NK-92 (cell line): ENCODE results near the gene TXNDC17.
"Not testable (repeated sequence)": the region's sequence is repeated elsewhere in the genome, so short reads cannot be mapped to it uniquely, and the experiment has no call there.

Experiments
- DNase-seq: peaks from one replicate; lab custom pipeline; 2025; ENCODE audit not compliant: unreplicated experiment; lab: John Stamatoyannopoulos, UW

TXNDC17 gene

DNA sequence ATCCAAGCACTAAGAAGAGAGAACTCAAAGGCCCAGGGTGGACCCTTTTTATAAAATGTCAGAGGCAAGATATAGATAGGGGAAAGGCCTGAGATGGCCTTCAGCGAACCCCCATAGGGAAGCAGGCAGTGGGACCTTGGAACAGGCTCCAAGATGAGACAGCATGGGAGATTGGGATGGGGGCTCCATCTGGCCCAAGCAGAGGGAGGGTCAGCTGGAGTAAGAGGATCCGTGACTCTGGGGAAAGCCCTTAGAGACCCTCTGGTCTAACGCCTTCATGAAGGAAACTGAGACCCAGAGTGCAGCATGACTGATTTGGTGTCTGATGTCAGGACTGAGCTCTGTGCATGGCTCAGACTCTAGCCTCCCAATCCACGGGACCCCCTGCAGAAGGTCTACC, 41.5 kb downstream of the TXNDC17 start:
- no peak for DNase-seq

DNA sequence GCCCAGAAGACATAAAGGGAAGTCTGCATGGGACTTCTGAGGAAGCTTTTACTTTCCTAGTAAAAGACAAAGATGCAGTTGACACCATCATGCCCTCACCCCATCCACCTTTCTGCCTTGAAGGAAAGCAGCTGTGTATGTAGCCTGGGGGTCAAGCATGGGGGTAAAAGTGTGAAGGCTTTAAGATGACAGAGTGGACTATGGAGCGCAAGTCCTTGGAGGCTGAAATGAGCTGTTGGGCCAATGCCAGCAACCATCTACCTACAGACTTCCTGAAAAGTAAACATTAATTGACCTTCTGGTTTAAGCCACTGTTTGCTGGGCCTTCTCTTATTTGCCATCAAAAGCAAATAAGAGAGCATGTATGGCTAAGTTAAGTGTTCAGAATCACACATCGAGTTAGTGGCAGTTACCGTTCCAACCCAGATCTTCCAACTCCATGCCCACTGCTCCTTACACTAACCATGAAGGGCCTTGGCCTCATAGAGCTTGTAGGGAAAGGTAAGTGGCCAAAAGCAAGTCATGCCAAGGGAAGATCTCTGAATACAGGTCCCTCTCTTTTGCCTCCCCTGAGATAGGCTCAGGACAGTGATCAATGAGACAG, 42.3 kb downstream of the TXNDC17 start:
- DNase-seq = no peak

DNA sequence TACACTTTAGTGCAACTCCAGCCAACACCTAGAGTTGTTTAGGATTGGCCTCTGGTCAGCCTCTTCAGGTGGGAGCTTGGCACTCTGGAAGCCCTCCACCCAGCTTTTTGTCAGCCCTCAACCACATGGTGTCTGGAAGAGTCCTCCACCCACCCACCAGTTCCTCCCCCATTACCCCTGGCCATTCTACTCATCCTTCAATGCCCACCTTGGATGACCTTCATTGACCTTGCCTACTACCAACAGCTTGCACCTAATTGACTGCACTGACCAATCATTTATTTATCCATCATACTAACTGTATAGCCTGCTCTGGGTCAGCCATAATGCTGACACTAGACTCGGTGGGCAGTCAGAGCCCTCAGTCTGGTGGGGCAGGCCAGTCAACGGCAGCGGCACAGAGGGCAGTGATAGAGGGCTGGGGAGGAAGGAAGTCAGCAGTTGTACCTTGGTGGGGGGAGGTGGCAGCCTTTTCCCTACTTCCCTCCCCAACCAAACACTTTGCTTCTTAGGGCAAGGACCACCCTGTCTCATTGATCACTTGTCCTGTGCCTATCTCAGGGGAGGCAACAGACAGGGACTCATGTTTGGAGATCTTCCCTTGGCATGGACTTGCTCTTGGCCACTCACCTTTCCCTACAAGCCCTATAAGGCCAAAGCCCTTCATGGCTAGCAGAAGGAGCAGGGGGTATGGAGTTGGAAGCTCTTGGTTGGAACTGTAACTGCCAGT, 43.0 kb downstream of the TXNDC17 start:
- no peak for DNase-seq

DNA sequence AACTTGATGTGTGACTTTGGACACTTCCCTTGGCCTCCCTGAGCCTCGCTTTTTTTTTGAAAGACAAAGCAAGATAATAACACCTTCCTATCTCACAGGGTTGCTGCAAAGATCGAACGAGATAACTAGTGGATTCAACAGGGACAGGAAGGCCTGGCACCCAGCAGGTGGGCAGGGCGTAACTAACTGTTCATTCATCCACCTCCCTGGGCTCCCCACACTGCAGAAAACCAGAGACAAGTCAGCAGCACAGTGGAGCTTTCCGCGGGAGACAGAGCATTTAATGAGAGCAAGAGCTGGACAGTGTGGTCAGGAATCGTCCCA, 43.6 kb downstream of the TXNDC17 start:
- DNase-seq = no peak

DNA sequence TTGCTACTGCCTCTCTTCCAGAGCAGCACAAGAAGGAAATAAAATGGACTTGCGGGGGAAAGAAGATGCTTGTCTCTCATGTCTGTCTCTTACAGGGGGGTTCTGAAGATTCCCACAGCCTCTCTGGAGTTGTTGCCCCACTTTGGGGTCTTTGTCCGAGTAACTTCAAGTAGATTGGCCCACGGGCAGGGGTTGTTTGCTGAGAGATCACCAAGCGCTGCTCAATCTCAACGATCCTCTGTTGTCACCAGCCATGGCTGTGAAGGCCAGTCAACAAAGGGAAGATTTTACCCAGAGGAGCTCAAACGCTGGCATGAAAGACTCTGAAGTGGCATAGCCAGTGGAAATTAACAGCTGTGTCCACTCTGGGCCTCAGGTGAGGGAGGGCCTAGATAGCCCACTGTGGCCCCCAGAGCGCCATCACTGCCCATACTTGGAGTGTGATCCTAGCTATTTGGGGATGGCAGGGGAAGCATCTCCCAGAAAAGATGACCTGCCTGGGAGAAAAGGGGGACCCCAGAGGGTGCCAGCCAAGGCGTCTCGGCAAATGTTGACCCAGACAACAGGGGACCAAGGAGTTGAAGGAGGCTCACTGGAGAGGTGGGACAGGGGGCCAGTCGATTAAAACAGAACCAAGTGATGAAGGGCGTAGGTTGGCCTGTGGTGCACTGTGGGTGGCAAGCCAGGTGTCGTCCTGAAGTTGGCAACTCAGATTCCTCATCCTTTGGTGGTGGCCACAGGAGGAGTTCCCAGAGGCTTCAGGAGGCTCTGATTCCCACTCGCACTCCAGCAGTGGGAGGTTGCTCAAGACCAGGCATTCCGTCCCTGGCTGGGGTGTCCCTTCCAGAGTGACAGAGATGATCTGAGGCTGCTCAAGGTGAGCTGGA, 44.3 kb downstream of the TXNDC17 start:
- no peak for DNase-seq

DNA sequence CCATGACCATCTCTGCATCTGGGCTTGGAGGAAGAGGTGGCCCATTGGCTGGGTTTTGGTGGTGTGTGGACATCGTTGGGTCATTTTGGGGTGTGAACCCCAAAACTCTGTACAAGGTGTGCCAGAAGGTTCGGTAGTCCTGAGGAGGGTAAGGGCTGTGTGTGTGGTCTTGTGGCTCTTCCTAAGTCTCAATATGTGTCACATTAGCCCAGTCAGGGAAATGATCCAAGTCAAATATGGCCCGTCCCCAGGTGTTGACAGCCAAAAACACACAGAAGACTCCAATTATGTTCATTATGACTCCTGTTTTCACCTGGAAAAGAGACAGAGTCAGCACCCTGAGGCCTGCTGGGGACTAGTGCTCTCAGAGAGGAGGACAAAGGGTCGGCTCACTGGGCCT, 45.2 kb downstream of the TXNDC17 start:
- no peak for DNase-seq

DNA sequence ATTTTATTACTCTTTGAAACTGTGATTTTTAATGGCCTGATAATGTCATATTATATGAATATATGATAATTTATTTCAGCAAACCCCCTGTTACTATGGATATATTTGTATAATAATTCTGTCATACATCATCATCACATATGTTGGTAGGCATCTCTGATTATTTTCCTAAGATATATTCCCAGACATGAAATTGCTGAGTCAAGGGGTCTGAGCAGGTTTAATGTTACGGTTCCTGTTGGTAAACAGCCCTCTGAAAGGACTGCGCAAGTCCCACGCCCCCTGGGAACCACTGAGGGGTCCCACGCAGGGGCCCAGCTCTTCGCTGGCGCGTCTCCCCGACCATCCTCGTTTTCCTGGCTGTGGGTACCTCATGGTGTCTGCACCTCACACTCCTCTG, 48.1 kb downstream of the TXNDC17 start:
- DNase-seq = no peak

DNA sequence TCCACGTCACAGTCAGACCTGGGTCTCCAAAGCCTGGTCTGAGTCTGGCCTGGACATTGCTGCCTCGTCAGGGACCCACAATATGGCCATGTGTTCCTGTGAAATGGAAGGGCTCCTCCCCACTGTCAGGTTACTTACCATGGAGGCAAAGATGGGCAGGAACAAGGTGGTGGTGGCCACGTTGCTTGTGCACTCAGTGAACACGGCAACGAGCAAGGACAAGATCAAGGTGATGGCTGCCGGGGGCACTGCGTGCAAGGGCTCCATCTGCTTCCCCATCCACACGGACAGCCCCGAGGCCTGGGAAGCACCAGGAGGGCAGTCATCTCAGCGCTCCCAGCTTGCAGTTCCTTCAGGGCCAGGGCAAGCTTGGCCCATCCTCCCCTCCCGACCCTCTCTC, 49.8 kb downstream of the TXNDC17 start:
- DNase-seq = no peak

DNA sequence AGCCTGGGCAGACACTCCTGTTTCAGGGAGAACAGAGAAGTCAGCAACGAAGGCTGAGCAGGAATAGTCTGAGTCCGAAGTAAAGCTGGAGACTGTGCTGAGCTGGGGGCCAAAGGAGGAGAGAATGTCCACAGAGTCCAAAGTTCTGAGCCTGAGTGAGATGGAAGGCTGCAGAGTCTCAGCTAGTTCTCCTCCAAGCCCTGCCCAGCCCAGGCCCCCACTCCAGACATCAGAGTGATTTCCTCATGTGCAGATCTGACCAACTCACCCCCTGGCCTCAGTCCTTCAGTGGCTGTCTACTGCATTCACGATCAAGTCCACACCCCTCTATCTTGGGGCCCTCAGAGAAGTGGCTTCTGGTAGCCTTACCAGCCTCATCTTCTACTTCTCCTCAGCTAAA, 50.7 kb downstream of the TXNDC17 start:
- DNase-seq = no peak

DNA sequence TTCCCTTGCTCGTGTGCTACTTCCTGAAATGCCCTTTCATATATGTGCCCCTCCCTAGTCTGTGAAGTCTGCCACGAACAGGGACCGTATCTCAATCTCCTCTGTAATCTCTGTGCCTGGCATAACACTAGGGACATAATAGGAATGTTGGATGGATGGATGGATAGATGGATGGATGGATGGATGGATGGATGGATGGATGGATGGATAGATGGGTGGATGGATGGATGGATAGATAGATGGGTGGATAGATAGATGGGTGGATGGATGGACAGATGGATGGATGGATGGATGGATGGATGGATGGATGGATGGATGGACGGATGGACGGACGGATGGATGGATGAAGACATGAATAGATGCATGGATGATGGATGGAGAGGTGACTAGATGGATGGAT, 51.1 kb downstream of the TXNDC17 start:
- DNase-seq = not testable (repeated sequence)
